ENCODE results near the gene TMEM87B. TPM values are rescaled to one million over a fixed set of nuclear protein-coding genes. Genes with fewer than 3 reads are reported as not detected.
"Not testable (repeated sequence)": the region's sequence is repeated elsewhere in the genome, so short reads cannot be mapped to it uniquely, and the experiment has no call there.

TMEM87B gene
- polyA plus RNA-seq, 1 donor from 2014 or later = 12.8 TPM

- H3K9me2 ChIP-seq (ENCODE audit: insufficient read depth, low read length); H3K27ac ChIP-seq (ENCODE audit: low read length); H3K79me2 ChIP-seq (replicated peaks; ENCODE audit: insufficient read depth, low read length); H3K4me2 ChIP-seq (ENCODE audit: low read length); H3K36me3 ChIP-seq (ENCODE audit: insufficient read depth, low read length); H3K4me3 ChIP-seq (ENCODE audit: low read length); H2AFZ ChIP-seq (ENCODE audit: low read depth, low read length); H3K9me3 ChIP-seq (ENCODE audit: low read length); H3F3A ChIP-seq (ENCODE audit: insufficient read depth, low read length, poor library complexity, severe bottlenecking); H3K9ac ChIP-seq (ENCODE audit: low read length); H4K20me1 ChIP-seq (ENCODE audit: insufficient read depth); H3K27me3 ChIP-seq (ENCODE audit: insufficient read depth, low read depth, low read length): not testable (repeated sequence)
Observed at GRCh38 chr2:112039556-112039955, 15.5 kb upstream of the TMEM87B start.

GRCh38 chr2:112040066-112040465 lies 15.0 kb upstream of the TMEM87B start:
- H3K27ac ChIP-seq (ENCODE audit: low read length); H3F3A ChIP-seq (ENCODE audit: insufficient read depth, low read length, poor library complexity, severe bottlenecking); H2AFZ ChIP-seq (ENCODE audit: low read depth, low read length); H4K20me1 ChIP-seq (ENCODE audit: insufficient read depth); H3K9me3 ChIP-seq (ENCODE audit: low read length); H3K4me3 ChIP-seq (ENCODE audit: low read length); H3K4me2 ChIP-seq (ENCODE audit: low read length); H3K79me2 ChIP-seq (replicated peaks; ENCODE audit: insufficient read depth, low read length); H3K9me2 ChIP-seq (ENCODE audit: insufficient read depth, low read length); H3K9ac ChIP-seq (ENCODE audit: low read length); H3K27me3 ChIP-seq (ENCODE audit: insufficient read depth, low read depth, low read length); H3K36me3 ChIP-seq (ENCODE audit: insufficient read depth, low read length): not testable (repeated sequence)

GRCh38 chr2:112041460-112041859 lies 13.6 kb upstream of the TMEM87B start:
- not testable (repeated sequence) for H3K9ac ChIP-seq (ENCODE audit: low read length); H4K20me1 ChIP-seq (ENCODE audit: insufficient read depth); H3F3A ChIP-seq (ENCODE audit: insufficient read depth, low read length, poor library complexity, severe bottlenecking); H3K4me2 ChIP-seq (ENCODE audit: low read length); H3K36me3 ChIP-seq (ENCODE audit: insufficient read depth, low read length); H3K9me2 ChIP-seq (ENCODE audit: insufficient read depth, low read length); H3K27ac ChIP-seq (ENCODE audit: low read length); H3K9me3 ChIP-seq (ENCODE audit: low read length); H3K27me3 ChIP-seq (ENCODE audit: insufficient read depth, low read depth, low read length); H3K79me2 ChIP-seq (replicated peaks; ENCODE audit: insufficient read depth, low read length); H3K4me3 ChIP-seq (ENCODE audit: low read length); H2AFZ ChIP-seq (ENCODE audit: low read depth, low read length)

- Histone ChIP-seq H3K9me3 (ENCODE audit: low read length) (no peaks in the 10 kb centered on the region), H3K9ac (ENCODE audit: low read length) (no peak overlapping the region), H2AFZ (ENCODE audit: low read depth, low read length) (no peak overlapping the region), H3F3A (ENCODE audit: insufficient read depth, low read length, poor library complexity, severe bottlenecking) (no peaks in the 10 kb centered on the region), H3K36me3 (ENCODE audit: insufficient read depth, low read length) (no peaks in the 10 kb centered on the region), H3K27ac (ENCODE audit: low read length) (no peak overlapping the region), H3K27me3 (ENCODE audit: insufficient read depth, low read depth, low read length) (no peaks in the 10 kb centered on the region), H3K9me2 (ENCODE audit: insufficient read depth, low read length) (no peaks in the 10 kb centered on the region), H3K4me2 (ENCODE audit: low read length) (no peak overlapping the region), H3K4me3 (ENCODE audit: low read length) (no peak overlapping the region), H4K20me1 (ENCODE audit: insufficient read depth) (no peaks in the 10 kb centered on the region), H3K79me2 (replicated peaks; ENCODE audit: insufficient read depth, low read length) (no peaks in the 10 kb centered on the region)
- TF ChIP-seq, protein P1, sequence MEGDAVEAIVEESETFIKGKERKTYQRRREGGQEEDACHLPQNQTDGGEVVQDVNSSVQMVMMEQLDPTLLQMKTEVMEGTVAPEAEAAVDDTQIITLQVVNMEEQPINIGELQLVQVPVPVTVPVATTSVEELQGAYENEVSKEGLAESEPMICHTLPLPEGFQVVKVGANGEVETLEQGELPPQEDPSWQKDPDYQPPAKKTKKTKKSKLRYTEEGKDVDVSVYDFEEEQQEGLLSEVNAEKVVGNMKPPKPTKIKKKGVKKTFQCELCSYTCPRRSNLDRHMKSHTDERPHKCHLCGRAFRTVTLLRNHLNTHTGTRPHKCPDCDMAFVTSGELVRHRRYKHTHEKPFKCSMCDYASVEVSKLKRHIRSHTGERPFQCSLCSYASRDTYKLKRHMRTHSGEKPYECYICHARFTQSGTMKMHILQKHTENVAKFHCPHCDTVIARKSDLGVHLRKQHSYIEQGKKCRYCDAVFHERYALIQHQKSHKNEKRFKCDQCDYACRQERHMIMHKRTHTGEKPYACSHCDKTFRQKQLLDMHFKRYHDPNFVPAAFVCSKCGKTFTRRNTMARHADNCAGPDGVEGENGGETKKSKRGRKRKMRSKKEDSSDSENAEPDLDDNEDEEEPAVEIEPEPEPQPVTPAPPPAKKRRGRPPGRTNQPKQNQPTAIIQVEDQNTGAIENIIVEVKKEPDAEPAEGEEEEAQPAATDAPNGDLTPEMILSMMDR (IDR thresholded peaks at IDR 0.05; ENCODE audit: poor library complexity, severe bottlenecking) = no peak
- TF ChIP-seq RAD21 (conservative IDR thresholded peaks at IDR 0.05) (no peak), EP300 (conservative IDR thresholded peaks at IDR 0.05; ENCODE audit: poor library complexity, severe bottlenecking) (no peak), SMC3 (conservative IDR thresholded peaks at IDR 0.05; ENCODE audit: poor library complexity) (no peak), POLR2AphosphoS5 (IDR thresholded peaks at IDR 0.05) (no peak), EZH2 (IDR thresholded peaks at IDR 0.05; ENCODE audit: borderline replicate concordance, insufficient read depth, low read length, poor library complexity, severe bottlenecking) (no peak), MXI1 (conservative IDR thresholded peaks at IDR 0.05; ENCODE audit: poor library complexity, severe bottlenecking) (no peak), TAF1 (IDR thresholded peaks at IDR 0.05; ENCODE audit: low read depth) (no peak)
- TF ChIP-seq, protein P2, sequence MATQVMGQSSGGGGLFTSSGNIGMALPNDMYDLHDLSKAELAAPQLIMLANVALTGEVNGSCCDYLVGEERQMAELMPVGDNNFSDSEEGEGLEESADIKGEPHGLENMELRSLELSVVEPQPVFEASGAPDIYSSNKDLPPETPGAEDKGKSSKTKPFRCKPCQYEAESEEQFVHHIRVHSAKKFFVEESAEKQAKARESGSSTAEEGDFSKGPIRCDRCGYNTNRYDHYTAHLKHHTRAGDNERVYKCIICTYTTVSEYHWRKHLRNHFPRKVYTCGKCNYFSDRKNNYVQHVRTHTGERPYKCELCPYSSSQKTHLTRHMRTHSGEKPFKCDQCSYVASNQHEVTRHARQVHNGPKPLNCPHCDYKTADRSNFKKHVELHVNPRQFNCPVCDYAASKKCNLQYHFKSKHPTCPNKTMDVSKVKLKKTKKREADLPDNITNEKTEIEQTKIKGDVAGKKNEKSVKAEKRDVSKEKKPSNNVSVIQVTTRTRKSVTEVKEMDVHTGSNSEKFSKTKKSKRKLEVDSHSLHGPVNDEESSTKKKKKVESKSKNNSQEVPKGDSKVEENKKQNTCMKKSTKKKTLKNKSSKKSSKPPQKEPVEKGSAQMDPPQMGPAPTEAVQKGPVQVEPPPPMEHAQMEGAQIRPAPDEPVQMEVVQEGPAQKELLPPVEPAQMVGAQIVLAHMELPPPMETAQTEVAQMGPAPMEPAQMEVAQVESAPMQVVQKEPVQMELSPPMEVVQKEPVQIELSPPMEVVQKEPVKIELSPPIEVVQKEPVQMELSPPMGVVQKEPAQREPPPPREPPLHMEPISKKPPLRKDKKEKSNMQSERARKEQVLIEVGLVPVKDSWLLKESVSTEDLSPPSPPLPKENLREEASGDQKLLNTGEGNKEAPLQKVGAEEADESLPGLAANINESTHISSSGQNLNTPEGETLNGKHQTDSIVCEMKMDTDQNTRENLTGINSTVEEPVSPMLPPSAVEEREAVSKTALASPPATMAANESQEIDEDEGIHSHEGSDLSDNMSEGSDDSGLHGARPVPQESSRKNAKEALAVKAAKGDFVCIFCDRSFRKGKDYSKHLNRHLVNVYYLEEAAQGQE (IDR thresholded peaks at IDR 0.05; ENCODE audit: borderline replicate concordance) = no peak
Observed at GRCh38 chr2:112045446-112046014, 9.5 kb upstream of the TMEM87B start.

All from neural cell (in vitro differentiated cells).